K562 (cell line): Measurements from ENCODE around the gene PCBD2. TPM values are rescaled to one million over a fixed set of nuclear protein-coding genes. Genes with fewer than 3 reads are reported as not detected.

Experiments used
- ATAC-seq: fragments of 200-7000 bp; cut with Tn5 transposase; 3 replicates; pipeline ENCODE4 v1.9.1; 2020; ENCODE audit warnings: moderate library complexity
- BruUV-seq: library from RNA; stranded (reverse); fragments of 400-500 nt; replicated peaks from 2 replicates; lab custom pipeline; 2021; lab: Mats Ljungman, UMichigan
- CTCF ChIA-PET: fragments of 300-600 bp; formaldehyde crosslinking; extraction: SDS; loops from one replicate; lab custom pipeline; 2021; ENCODE audit warnings: low intra/inter-chr PET ratio; lab: Yijun Ruan, JAX
- POLR2A ChIA-PET: fragments of 300-600, 350-650 bp; sonication (Branson Sonifier 250); formaldehyde crosslinking; extraction: SDS; loops from one replicate; lab custom pipeline; 2021; ENCODE audit warnings: antibody characterized with exemption, inconsistent platforms; lab: Yijun Ruan, JAX
- DNase-seq, 4 experiments: peaks; one replicate each; pipeline versions ENCODE4 v3.0.0 to v3.0.0-alpha.2; 2011 to 2018; ENCODE audit warnings: low spot score in 3 of 4, mixed read lengths in 3 of 4; ENCODE audit errors: extremely low read depth in 1 of 4
- FAIRE-seq: peaks from 2 replicates; lab custom pipeline; 2011; peaks lifted over from hg19 to GRCh38; lab: Jason Lieb, UNC
- H2AFZ ChIP-seq: 2 replicates; pipeline ENCODE4 v1.6.0; 2011; ENCODE audit warnings: low read depth, low read length, control low read depth, inconsistent platforms
- H3K27ac ChIP-seq: fragments of 200-600 bp; 3 replicates; pipeline ENCODE4 v1.8.0; 2011; ENCODE audit warnings: low read depth, mild to moderate bottlenecking, control low read depth, inconsistent platforms, low read length, moderate library complexity, mixed read lengths; ENCODE audit errors: extremely low read depth
- H3K27me3 ChIP-seq, 2 experiments: fragments of 300-600 bp in 1 of 2; 2 replicates in 1 of 2; 3 replicates in 1 of 2; pipeline versions ENCODE4 v1.6.0 to v1.8.0; 2011; ENCODE audit warnings: inconsistent platforms in 2 of 2, low read length in 2 of 2, mild to moderate bottlenecking in 1 of 2, mixed read lengths in 1 of 2, moderate library complexity in 1 of 2; ENCODE audit not compliant: control insufficient read depth in 2 of 2, insufficient read depth in 2 of 2
- H3K36me3 ChIP-seq: fragments of 300-600 bp; 3 replicates; pipeline ENCODE4 v1.8.0; 2011; ENCODE audit warnings: mild to moderate bottlenecking, low read length, inconsistent platforms; ENCODE audit not compliant: control insufficient read depth, insufficient read depth
- H3K4me1 ChIP-seq, 2 experiments: fragments of 200-600 bp in 1 of 2; replicated peaks in 1 of 2; 2 replicates in 1 of 2; 3 replicates in 1 of 2; pipeline versions ENCODE4 v1.5.1 to v1.8.0; 2011; ENCODE audit warnings: inconsistent platforms in 2 of 2, low read length in 2 of 2, mild to moderate bottlenecking in 1 of 2, mixed read lengths in 1 of 2, moderate library complexity in 1 of 2; ENCODE audit not compliant: control insufficient read depth in 2 of 2, insufficient read depth in 2 of 2
- H3K4me2 ChIP-seq: 2 replicates; pipeline ENCODE4 v1.6.1; 2011; ENCODE audit warnings: low read length, control low read depth, inconsistent platforms, mixed read lengths; ENCODE audit not compliant: insufficient read depth
- H3K4me3 ChIP-seq: fragments of 200-600 bp; sonication (generic), shearing (Covaris generic); 2 replicates; pipeline ENCODE4 v1.5.1; 2016; ENCODE audit warnings: control low read depth, inconsistent platforms
- H3K79me2 ChIP-seq: fragments of 200-600 bp; 3 replicates; pipeline ENCODE4 v1.8.0; 2011; ENCODE audit warnings: low read length, inconsistent platforms; ENCODE audit not compliant: control insufficient read depth, insufficient read depth
- H3K9ac ChIP-seq, 2 experiments: 2 replicates each; pipeline versions ENCODE4 v1.6.0 to v1.6.1; 2011; ENCODE audit warnings: low read depth in 2 of 2, low read length in 2 of 2, control low read depth in 1 of 2, inconsistent platforms in 1 of 2, mild to moderate bottlenecking in 1 of 2, mixed read lengths in 1 of 2; ENCODE audit not compliant: insufficient read depth in 1 of 2
- H3K9me1 ChIP-seq: one replicate; pipeline ENCODE4 v1.6.0; 2011; ENCODE audit warnings: inconsistent platforms, mild to moderate bottlenecking, low read length, moderate library complexity; ENCODE audit not compliant: control insufficient read depth, insufficient read depth
- H3K9me3 ChIP-seq: replicated peaks from 2 replicates; pipeline ENCODE4 v1.5.1; 2011; ENCODE audit warnings: low read depth, low read length, inconsistent platforms; ENCODE audit not compliant: control insufficient read depth, insufficient read depth
- H4K20me1 ChIP-seq: replicated peaks from 2 replicates; pipeline ENCODE4 v1.6.1; 2011; ENCODE audit warnings: low read length, inconsistent platforms, mixed read lengths; ENCODE audit not compliant: control insufficient read depth, insufficient read depth
- AFF4 ChIP-seq: sonication (generic); formaldehyde crosslinking; IDR thresholded peaks from 2 replicates; pipeline ENCODE4 v1.8.0; 2023; ENCODE audit warnings: mild to moderate bottlenecking, missing genetic modification reagents
- ARHGAP35 ChIP-seq: fragments of 450-650 bp; IDR thresholded peaks from 2 replicates; pipeline ENCODE4 v1.6.1; 2018; ENCODE audit not compliant: partially characterized antibody
- BMI1 ChIP-seq: fragments of 150-350 bp; IDR thresholded peaks from 2 replicates; pipeline ENCODE4 v1.6.1; 2014; ENCODE audit warnings: low read length
- CC2D1A ChIP-seq: fragments of 450-650 bp; IDR thresholded peaks from 2 replicates; pipeline ENCODE4 v1.6.1; 2017; ENCODE audit warnings: mild to moderate bottlenecking
- HMG20A ChIP-seq: fragments of 450-650 bp; formaldehyde crosslinking; conservative IDR thresholded peaks from 2 replicates; pipeline ENCODE4 v1.4.0; 2020; ENCODE audit warnings: mild to moderate bottlenecking, mixed read lengths
- KAT8 ChIP-seq: fragments of 450-650 bp; IDR thresholded peaks from 2 replicates; pipeline ENCODE4 v1.6.1; 2016; ENCODE audit warnings: low read depth, mild to moderate bottlenecking
- NR2C1 ChIP-seq, 2 experiments: fragments of 450-650 bp; IDR thresholded peaks; 2 replicates each; pipeline ENCODE4 v1.6.1; 2017; ENCODE audit warnings: mild to moderate bottlenecking in 2 of 2, antibody characterized with exemption in 1 of 2, inconsistent platforms in 1 of 2, missing compliant biosample characterization in 1 of 2, missing genetic modification characterization in 1 of 2
- PRMT5 ChIP-seq: sonication (generic); formaldehyde crosslinking; IDR thresholded peaks from 2 replicates; pipeline ENCODE4 v1.5.0; 2020; ENCODE audit warnings: missing genetic modification reagents
- RBM15 ChIP-seq: fragments of 200-400 bp; formaldehyde crosslinking; IDR thresholded peaks from 2 replicates; pipeline ENCODE4 v1.6.1; 2018; ENCODE audit warnings: mild to moderate bottlenecking, low read length, moderate library complexity; ENCODE audit not compliant: insufficient read depth
- SETDB1 ChIP-seq: IDR thresholded peaks from one replicate; pipeline ENCODE4 v1.6.1; 2012; ENCODE audit warnings: low read length, control low read depth, inconsistent platforms
- TAF9B ChIP-seq: fragments of 450-650 bp; IDR thresholded peaks from 2 replicates; pipeline ENCODE4 v1.6.1; 2018; ENCODE audit warnings: mild to moderate bottlenecking; ENCODE audit not compliant: partially characterized antibody
- ZC3H8 ChIP-seq: fragments of 450-650 bp; IDR thresholded peaks from 2 replicates; pipeline ENCODE4 v1.6.1; 2017
- ZNF347 ChIP-seq: fragments of 450-650 bp; formaldehyde crosslinking; IDR thresholded peaks from 2 replicates; pipeline ENCODE4 v1.4.0; 2020; ENCODE audit warnings: low read depth, mild to moderate bottlenecking, moderate library complexity
- ZNF668 ChIP-seq: fragments of 250-450 bp; sonication (Bioruptor Pico); IDR thresholded peaks from 2 replicates; pipeline ENCODE4 v1.8.0; 2022; ENCODE audit warnings: mild to moderate bottlenecking, inconsistent platforms
- WGBS: fragments of 100-300 bp; shearing (Covaris generic); methylation state at CpG from one replicate; pipeline ENCODE4 v1.1.6; 2016; ENCODE audit warnings: low coverage, mixed read lengths; ENCODE audit not compliant: insufficient coverage; ENCODE audit errors: missing lambda C conversion rate; 5-methylcytosine and 5-hydroxymethylcytosine counted together
- in situ Hi-C: fragments of 300-500 bp; cut with MboI; formaldehyde crosslinking; loops from 4 replicates; pipeline ENCODE4 v1.15.0; 2018; ENCODE audit warnings: inconsistent platforms, mixed read lengths
- intact Hi-C: fragments of 100-400 bp; cut with micrococcal nuclease; formaldehyde crosslinking; loops from 2 replicates; pipeline ENCODE4 v1.14.2; 2022
- polyA plus RNA-seq, 8 experiments: library from polyadenylated mRNA; depleted of rRNA in 4 of 8; stranded (reverse) in 5 of 8; unstranded in 3 of 8; fragments of >200 nt; fragmentation: Nextera tagmentation in 2 of 8; fragmentation: Illumina TruSeq in 1 of 8; extraction: Ambion mirVana in 2 of 8; extraction: Trizol in 1 of 8; gene quantifications; 2 replicates each; pipeline versions ENCODE4 v1.2.1 to v1.2.3, GENCODE V29; 2011 to 2014; ENCODE audit warnings: inconsistent platforms in 1 of 8, missing spikeins in 1 of 8
- total RNA-seq, 7 experiments: library from RNA; depleted of rRNA in 6 of 7; stranded (reverse); fragments of >200 nt in 6 of 7; fragmentation: Illumina TruSeq in 2 of 7; extraction: Trizol in 2 of 7; gene quantifications; 2 replicates each; pipeline versions ENCODE4 v1.2.1 to v1.2.3, GENCODE V29; 2011 to 2021; ENCODE audit warnings: low replicate concordance in 1 of 7
- TF ChIP-seq, protein P1 (sequence below): fragments of 250-450 bp; sonication (Bioruptor Pico); IDR thresholded peaks from 2 replicates; pipeline ENCODE4 v1.8.0; 2022; ENCODE audit warnings: moderate library complexity, mild to moderate bottlenecking, inconsistent platforms

The PCBD2 gene
- total and polyA plus RNA-seq, 9 of the 15 experiments (the other 6 are each of a cell fraction or from before 2014, with no cell fraction given): 5.2 to 13.8 (median 7.8) TPM

DNA sequence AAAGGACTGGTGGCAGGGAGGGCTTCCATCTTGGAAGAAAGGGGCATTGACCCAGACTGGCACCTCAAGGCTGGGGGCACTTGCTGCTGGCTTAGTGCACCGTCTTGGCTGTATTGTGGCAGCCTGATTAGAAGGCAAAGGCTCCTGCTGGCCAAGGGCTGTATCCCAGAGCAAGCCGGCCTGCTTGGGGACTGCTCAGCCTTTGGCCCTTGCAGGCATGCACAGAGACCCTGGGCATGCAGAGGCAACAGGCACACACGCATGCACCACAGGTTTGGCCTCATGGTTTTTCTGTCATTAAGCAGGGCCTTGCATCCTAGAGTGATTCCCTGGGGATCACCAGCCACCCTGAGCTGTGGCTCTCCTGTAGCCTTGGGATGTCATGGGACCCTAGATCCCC is 100.1 kb downstream of the PCBD2 start:
- Histone ChIP-seq H3K27me3 (no peaks in the 10 kb centered on the region), H2AFZ (no peak overlapping the region), H3K79me2 (no peaks in the 10 kb centered on the region), H3K9me3 (no peaks in the 10 kb centered on the region), H3K4me1 (no peaks in the 10 kb centered on the region), H3K9ac (peak overlapping the region in 1 of 2 experiments; percentile 43; a peak in 2 of 4 replicates), H3K9me1 (no peaks in the 10 kb centered on the region), H3K4me2 (no peak overlapping the region), H4K20me1 (no peaks in the 10 kb centered on the region; the same call in 1 of the 2 replicates), H3K4me3 (no peak overlapping the region), H3K36me3 (no peaks in the 10 kb centered on the region), H3K27ac (no peak overlapping the region)
- no peak for FAIRE-seq
- WGBS: 15% methylated on average over 3 of the region's 3 CpGs
- ATAC-seq: no peak
- CTCF ChIA-PET: no interaction called here
- in situ Hi-C loops (no loop called here), intact Hi-C loops (no loop called here)
- no TSS peak for BruUV-seq
- no peak for DNase-seq
- POLR2A ChIA-PET: interaction anchor here (0.9 kb wide), 1 partner anchor 9 kb away, joined by 4 read pairs; no protein-coding TSS in a partner anchor
- TF ChIP-seq KAT8 (no peak), RBM15 (no peak), NR2C1 (IDR thresholded peaks at IDR 0.05) (no peak), NR2C1 (tag; IDR thresholded peaks at IDR 0.05) (no peak), ZNF347 (no peak), PRMT5 (CRISPR knock-in tag) (no peak), ZC3H8 (no peak), ZNF668 (CRISPR knock-in tag) (no peak), CC2D1A (no peak), AFF4 (CRISPR knock-in tag) (no peak), TAF9B (no peak), ARHGAP35 (no peak), BMI1 (no peak), HMG20A (no peak), SETDB1 (no peak)
- TF ChIP-seq, protein P1, sequence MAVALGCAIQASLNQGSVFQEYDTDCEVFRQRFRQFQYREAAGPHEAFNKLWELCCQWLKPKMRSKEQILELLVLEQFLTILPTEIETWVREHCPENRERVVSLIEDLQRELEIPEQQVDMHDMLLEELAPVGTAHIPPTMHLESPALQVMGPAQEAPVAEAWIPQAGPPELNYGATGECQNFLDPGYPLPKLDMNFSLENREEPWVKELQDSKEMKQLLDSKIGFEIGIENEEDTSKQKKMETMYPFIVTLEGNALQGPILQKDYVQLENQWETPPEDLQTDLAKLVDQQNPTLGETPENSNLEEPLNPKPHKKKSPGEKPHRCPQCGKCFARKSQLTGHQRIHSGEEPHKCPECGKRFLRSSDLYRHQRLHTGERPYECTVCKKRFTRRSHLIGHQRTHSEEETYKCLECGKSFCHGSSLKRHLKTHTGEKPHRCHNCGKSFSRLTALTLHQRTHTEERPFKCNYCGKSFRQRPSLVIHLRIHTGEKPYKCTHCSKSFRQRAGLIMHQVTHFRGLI (CRISPR knock-in tag): no peak
